Measurements from ENCODE around the gene ARID3A. TPM values are rescaled to one million over a fixed set of nuclear protein-coding genes. Genes with fewer than 3 reads are reported as not detected.

ARID3A gene
- total and polyA plus RNA-seq, 2 of the 13 experiments (the other 11 are each of a cell fraction or from before 2014, with no cell fraction given) = 71.3 to 77.9 TPM

DNA sequence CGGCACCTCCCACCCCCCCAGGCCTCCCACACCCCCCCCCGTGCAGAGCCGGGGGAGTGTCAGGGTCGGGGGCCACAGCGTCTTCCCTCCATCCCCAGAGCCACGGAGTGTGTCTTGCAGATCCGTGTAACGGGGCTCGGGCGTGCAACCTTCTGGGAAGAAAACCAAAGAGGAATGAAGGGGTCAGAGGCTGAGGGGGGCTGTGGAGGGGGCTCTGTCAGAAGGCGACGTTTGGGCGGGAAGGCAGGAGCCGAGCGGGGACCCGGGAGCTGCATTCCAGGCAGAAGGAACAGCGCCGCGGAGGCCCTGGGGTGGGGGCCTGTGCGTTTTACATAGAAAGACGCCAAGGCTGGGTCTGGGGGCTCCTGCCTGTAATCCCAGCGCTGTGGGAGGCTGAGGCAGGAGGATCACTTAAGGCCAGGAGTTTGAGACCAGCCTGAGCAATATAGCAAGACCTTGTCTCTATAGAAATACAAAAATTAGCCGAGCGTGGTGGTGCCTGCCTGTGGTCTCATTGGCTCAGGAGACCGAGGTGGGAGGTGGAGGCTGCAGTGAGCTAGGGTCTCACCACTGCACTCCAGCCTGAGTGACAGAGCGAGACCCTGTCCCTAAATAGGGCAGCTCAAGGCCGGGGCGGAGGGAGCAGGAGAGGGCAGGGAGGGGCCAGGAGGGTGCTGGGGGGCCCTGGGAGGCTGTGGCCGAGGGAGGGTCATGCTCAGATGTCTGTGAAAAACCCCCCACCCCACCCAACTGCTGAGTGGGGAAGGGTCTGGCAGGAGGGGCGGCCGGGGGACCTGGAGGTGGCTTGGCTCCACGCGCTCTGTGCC is 27.8 kb downstream of the ARID3A start (continued):
- TF ChIP-seq ZNF570 (CRISPR knock-in tag; IDR thresholded peaks at IDR 0.05; ENCODE audit: borderline replicate concordance) (no peak), ZNF292 (CRISPR knock-in tag; IDR thresholded peaks at IDR 0.05; ENCODE audit: borderline replicate concordance, low read depth) (no peak), TBP (CRISPR knock-in tag; IDR thresholded peaks at IDR 0.05) (no peak), ZNF709 (CRISPR knock-in tag; IDR thresholded peaks at IDR 0.05) (no peak), ZNF547 (CRISPR knock-in tag; IDR thresholded peaks at IDR 0.05) (no peak), ZNF34 (CRISPR knock-in tag; IDR thresholded peaks at IDR 0.05; ENCODE audit: borderline replicate concordance) (no peak), ZNF788 (CRISPR knock-in tag; IDR thresholded peaks at IDR 0.05; ENCODE audit: borderline replicate concordance) (peak; percentile 43; the same call in 1 of the 2 replicates), MTF1 (CRISPR knock-in tag; IDR thresholded peaks at IDR 0.05) (no peak), MAZ (IDR thresholded peaks at IDR 0.05; ENCODE audit: borderline replicate concordance, low read depth, low read length) (no peak), MAZ (CRISPR knock-in tag; IDR thresholded peaks at IDR 0.05; ENCODE audit: low read depth) (no peak), NR3C1 (CRISPR knock-in tag; IDR thresholded peaks at IDR 0.05) (no peak), ZNF274 (CRISPR knock-in tag; IDR thresholded peaks at IDR 0.05) (no peak), AKAP8 (CRISPR knock-in tag; IDR thresholded peaks at IDR 0.05) (peak; percentile 4; the same call in 1 of the 2 replicates), DBP (CRISPR knock-in tag; IDR thresholded peaks at IDR 0.05; ENCODE audit: not compliant biosample characterization) (no peak), SMC3 (IDR thresholded peaks at IDR 0.05; ENCODE audit: low read length) (no peak), PTBP1 (IDR thresholded peaks at IDR 0.05; ENCODE audit: low read depth, low read length, poor library complexity, severe bottlenecking) (no peak), MYPOP (CRISPR knock-in tag; IDR thresholded peaks at IDR 0.05) (0 out of 2 replicates have a peak, but pooled peaks have one; percentile 36), DNMT1 (CRISPR knock-in tag; IDR thresholded peaks at IDR 0.05) (no peak), POGZ (CRISPR knock-in tag; IDR thresholded peaks at IDR 0.05) (no peak), DZIP1 (CRISPR knock-in tag; IDR thresholded peaks at IDR 0.05) (0 out of 2 replicates have a peak, but pooled peaks have one; percentile 12), RBFOX2 (IDR thresholded peaks at IDR 0.05; ENCODE audit: low read depth, low read length) (0 out of 2 replicates have a peak, but pooled peaks have one; percentile 10), CHD2 (IDR thresholded peaks at IDR 0.05; ENCODE audit: low read depth, low read length) (no peak), ZNF367 (CRISPR knock-in tag; IDR thresholded peaks at IDR 0.05; ENCODE audit: borderline replicate concordance) (no peak)
- TF ChIP-seq, protein P1, sequence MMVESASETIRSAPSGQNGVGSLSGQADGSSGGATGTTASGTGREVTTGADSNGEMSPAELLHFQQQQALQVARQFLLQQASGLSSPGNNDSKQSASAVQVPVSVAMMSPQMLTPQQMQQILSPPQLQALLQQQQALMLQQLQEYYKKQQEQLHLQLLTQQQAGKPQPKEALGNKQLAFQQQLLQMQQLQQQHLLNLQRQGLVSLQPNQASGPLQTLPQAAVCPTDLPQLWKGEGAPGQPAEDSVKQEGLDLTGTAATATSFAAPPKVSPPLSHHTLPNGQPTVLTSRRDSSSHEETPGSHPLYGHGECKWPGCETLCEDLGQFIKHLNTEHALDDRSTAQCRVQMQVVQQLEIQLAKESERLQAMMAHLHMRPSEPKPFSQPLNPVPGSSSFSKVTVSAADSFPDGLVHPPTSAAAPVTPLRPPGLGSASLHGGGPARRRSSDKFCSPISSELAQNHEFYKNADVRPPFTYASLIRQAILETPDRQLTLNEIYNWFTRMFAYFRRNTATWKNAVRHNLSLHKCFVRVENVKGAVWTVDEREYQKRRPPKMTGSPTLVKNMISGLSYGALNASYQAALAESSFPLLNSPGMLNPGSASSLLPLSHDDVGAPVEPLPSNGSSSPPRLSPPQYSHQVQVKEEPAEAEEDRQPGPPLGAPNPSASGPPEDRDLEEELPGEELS (CRISPR knock-in tag; IDR thresholded peaks at IDR 0.05) = no peak

Data from HepG2 (cell line).